Pons (tissue), 1 donor: ENCODE results near the gene E2F1.
A peak's percentile ranks its signal among the peaks of the same experiment; 100 is the strongest.
"Not testable (repeated sequence)": the region's sequence is repeated elsewhere in the genome, so short reads cannot be mapped to it uniquely, and the experiment has no call there.

Experiments used
- DNase-seq: peaks from one replicate; pipeline ENCODE4 v3.0.0-alpha.2; 2016; ENCODE audit warnings: low spot score

Gene E2F1

DNA sequence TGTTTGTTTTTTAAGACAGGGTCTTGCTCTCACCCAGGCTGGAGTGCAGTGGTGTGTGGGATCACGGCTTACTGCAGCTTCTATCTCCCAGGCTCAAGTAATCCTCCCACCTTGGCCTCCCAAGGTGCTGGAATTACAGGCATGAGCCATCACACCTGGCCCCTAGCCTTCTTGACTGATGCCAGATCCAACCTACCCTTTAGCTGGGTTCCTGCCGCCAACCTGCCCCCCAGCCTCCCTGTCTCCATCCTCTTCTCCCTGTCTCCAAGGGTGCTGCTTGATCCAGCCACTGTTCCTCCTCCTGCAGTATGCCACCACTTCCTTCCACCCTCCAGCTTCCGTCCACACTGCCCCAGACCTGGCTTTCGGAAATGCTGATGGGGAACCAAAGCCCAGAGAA lies 27.3 kb downstream of the E2F1 start:
- DNase-seq: no peak

DNA sequence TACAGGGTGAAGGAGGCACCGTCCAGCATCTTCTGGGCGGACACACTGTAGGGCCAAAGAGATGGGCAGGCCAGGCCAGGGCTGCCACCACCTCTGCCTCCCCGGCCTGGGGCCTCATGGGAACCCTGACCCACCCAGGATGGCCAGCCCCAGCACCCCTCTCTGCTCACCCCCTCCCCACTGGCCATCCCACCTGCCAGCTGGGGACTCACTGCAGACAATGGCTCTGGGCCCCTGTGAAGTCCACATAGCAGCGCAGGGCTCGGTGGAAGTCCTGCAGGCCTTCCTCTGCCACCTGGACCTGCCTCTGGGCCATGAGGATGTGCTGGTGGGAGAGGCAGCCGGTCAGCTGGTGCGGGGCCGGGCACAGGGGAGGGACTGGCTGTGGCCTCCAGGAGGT lies 27.7 kb downstream of the E2F1 start:
- no peak for DNase-seq

DNA sequence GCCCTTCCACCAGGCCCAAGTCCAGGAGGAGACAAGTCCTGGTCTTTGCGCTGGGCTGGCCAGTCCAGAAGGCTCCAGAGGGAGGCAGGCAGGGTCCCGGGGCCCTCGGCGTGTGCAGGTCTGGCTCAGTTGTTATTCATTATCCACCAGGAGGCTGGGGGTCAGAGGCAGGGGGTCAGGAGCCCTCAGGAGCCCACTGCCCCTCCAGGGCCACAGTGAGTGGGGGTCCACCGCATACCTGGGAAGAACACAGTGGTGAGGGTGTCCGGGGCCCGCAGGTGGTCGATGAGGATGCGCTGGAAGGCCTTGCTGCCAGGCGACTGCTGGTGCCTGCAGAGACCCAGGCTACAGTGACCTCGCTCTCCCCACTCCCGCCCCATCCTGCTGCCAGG lies 28.5 kb downstream of the E2F1 start:
- DNase-seq: no peak

DNA sequence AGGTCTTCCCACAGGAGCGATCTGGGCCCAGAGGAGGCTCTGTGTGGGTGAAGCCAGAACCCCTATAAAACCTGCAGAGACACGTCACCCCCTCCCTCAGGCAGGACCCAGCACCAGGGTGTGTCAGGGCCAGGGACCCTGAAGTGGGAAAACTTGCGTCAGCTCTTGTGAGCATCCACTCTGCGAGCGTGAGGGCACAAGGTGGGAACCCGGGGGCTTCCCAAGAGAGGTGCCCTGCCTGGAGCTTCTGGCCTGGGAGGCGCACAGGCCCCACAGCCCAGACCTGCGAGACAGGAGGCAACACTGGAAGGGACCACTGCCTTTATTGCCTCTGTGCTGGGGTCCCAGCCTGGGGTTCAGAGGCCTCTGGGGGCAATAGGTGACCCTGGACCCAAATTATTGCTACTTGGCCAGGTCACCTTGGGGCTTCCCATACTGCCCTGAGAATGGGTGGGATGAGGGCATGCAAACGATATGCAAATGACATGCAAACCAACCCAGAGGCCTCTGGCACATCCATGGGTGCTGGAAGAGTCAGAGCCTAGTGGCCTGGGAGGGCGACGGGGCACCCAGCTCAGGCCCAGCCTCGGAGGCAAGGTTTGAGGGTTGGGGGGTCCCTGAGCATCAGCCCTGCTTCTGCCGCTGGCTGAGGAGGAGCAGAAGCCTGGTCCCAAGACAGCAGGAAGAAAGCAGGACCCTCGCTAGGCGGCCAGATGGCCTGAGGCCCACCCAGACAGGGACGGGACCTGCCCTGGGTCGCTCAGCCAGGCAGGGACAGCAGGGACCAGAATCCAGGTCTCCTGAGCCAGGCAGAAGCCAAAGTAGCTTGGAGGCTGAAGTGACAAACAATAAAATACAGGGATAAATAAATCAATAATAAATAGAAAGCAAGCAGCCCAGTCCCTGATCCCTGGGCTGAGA lies 29.1 kb downstream of the E2F1 start:
- DNase-seq: no peak

DNA sequence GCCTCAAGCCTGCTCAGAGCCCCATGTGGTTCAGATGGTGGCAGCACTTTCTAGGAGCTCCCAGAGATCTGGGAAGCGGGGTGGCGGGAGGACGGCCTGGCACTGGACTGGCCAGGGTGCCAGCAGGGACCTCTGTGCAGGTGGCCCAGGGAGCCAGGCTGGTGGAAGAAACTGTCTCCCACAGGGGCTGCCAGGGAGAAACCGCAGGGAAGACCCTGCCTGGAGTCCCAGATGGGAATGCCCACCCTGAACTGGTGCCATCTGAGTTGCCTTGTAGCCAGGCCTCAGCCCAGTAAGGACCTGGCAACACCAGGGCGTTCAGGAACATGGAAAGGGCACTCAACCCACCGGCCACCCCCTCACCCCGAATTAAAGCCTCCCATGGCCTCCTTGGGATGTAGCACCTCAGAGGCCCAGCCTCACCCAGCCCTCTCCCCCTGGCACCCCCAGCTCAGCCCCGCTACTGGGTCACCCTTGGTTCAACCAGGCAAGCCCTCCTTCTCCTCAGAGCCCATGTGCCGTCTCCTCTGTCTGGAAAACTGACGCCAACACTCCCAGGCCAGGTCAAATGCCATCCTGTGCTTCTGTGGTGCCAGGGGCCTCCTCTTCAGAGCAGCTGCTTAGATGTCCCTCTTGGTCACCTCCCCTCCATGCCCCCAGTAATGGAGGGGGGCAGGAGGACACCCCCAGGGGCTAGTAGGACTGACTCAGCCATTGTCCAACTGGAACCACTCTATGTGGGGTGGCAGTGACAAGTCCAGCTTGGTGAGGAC lies 30.0 kb downstream of the E2F1 start:
- DNase-seq: no peak

DNA sequence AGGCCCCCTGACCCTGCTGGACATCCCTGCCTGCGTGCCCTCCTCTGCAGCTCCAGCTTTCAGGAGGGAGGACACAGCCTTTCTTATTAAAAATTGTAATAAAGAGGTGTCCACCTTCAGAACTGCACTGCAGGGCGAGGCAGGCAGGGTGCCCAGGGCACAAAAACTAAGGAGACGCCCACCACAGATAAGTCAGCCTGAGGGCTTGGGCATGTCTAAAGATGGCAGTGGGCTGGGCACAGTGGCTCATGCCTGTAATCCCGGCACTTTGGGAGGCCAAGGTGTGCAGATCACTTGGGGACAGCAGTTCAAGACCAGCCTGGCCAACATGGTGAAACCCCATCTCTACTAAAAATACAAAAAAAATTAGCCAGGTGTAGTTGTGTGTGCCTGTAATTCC lies 31.0 kb downstream of the E2F1 start:
- no peak for DNase-seq

DNA sequence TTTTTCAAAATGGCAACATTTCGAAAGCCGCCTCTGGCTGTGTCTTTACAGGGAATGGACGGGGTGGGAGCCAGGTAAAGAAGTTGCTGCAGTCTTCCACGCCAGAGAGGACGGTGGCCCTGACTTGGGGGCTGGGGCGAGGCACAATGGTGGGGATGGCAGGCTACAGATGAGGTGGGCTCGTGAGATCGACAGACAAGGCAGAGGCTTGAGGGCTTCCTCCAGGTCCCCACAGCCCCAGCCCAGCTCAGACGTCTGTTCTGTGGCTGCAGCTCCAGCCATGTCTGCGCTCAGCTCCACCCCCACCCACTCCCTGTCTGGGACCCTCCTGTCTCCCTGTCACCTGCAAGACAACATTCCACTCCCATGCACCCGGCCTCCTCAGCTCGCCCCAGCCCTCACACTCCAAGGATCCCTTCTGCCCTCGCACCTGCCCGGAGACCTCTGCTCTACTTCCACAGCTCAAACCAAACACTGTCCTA lies 31.5 kb downstream of the E2F1 start:
- DNase-seq: no peak

DNA sequence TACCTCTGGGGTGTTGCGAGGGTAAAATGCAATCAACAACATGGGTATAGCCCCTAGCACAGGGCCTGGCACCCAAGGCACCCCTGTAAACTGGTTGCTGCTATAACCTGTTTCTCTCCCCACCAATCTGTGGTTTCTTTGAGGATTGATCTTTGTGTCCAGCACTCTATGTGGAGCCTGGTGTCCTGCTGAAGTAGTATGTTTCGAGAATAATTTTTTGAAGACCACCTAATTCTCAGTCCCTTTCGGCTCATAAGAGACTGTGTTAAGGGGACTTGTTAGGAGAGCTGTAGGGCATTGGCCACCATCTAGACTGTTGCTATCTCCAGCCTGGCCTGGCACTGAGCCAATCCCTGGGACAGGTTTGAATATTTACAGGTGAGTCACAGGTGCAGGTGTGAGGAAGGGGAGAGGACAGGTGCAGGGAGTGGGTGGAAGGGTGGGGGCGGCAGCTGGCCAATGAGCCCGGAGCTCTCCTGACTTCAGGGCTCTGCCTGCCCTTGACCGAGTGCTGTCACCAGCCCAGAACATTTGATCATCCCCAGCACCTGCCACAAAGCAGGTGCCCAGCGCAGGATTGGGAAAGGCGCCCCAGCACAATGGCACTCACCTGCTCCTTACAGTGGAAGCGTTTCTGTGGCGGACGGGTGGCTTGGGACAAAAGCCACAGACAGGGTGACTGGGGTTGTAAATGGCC lies 32.1 kb downstream of the E2F1 start:
- no peak for DNase-seq

DNA sequence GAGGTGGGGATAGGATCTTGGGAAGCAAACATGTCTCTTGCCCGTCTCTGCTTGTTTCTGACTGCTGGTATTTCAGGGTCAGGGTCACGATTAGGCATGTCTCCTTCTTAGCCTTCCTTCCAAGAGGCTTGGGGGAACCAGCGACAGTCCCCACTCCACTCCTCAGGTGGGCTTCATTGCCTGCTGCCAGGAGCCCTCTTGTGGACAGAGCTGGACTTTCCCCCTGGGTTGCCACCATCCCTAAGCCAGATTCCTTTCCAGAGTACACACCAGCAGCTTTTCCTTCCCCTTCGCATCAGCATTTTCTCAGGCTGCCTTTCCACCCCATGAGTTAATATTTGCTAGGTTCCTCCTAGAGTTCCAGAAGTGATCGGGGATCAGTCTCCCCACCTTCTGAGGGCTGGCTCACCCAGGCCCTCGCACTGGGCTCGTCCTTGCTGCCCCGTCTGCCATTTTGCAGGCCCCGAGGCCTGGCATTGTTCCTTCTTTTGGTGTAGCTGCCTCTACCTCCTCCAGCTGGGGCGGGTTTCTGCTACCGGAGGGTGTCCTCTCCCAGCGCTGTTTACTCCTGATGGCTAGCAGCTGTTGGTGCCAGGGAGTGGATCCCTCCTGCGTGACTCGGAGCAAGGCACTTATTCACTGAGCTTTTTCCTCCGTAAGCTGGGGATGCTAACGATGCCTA lies 32.8 kb downstream of the E2F1 start:
- DNase-seq: peak; percentile 69

DNA sequence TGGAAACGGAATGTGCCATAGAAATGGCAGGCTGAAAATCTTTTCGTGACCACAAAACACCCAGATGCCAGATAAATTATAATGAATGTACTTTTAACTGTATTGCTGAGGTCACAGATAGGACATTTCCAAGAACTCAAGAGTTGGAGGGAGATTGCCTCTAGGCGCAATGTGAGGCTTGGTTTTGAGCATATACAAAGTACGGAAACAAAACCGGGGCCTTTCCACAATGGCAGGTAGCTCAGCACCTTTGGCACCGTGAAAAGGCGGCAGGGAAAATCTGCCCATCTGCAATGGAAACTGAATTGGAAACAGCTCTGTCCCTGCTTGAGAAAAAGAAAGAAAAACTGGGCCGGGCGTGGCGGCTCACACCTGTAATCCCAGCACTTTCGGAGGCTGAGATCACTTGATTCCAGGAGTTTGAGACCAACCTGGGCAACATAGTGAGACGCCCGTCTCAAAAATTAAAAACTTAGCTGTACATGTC lies 34.6 kb downstream of the E2F1 start:
- no peak for DNase-seq

DNA sequence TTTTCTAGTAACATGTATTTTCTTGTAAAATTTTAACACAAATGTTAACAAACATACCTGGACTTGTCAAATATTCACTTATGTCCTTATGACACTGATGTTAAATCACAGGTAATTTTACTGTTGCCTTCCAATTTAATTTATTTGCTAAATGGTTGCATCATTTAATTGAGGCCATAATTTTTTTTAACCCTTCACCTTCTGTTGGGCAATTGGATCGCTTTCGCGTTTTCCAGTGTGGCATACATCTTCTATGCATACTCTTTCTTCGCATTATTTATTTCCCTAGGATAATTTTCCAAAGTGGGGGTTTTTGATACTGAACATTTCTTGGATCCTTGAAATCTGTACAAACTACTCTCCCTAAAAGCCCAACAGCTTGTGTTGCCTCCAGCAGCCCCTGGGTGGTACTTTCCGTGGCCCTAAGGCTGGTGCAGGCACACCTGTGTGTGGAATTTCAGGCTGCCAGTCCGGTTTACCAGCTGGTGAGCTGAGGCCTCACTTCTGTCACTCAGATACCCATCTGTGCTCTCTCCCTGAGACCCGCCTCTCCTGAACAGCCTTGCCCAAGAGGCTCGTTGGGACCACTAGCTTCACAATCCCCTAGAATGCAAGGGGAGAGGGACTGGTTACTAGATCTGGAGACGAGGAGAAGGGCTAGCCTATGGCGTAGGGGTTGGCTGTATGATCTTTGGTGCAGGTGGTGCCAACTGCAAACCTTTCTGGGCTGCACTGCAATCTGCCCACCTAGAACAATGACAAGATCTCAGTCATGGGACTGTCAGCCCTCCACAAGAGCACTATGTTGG lies 35.2 kb downstream of the E2F1 start:
- no peak for DNase-seq

DNA sequence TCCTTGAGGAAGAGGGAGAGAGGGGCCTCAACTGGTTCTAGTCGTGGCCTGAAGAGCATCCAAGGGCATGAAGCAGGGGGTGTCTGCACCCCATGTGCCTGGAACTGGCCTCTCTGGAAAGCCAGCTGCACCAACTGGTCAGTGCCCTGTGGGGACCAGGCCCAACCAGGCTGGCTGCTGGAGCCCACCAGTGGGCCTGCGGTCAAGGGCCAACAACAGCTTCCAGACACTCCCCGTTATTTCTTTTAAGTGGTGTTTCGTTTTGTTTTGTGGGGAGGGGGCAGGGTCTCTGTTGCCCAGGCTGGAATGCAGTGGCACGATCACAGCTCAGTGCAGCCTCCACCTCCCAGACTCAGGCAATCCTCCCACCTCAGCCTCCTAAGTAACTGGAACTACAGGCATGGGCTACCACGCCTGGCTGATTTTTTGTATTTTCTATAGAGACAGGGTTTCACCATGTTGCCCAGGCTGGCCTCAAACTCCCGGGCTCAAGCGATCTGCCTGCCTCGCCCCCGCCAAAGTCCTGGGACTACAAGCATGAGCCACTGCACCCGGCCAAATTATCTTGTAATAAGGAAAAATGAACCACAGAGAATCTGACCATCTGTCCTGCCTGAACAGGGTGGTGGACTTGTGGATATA lies 36.0 kb downstream of the E2F1 start:
- DNase-seq: no peak

DNA sequence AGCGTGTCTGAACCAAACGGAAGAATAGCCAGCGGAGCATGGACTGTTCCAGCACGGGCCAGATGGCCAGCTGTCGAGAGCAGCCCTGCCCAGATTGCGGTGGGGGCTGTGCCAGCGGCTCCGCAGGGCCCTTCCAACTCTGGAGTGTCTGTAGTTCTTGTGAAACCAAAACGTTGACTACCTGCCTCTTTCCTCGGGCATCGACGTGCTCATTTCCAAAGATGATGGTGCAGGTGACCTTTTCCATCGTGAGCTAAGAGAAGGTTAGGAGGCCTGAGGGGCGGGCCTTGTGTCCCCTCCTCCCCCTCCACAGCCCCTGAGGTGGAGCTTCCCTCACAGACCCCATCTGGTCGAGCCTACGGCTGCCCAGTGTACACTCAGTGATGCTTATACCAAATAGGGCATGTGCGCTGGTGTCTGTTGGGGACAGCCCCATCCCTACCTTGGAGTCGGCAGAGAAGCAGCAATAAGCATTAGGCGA lies 36.9 kb downstream of the E2F1 start:
- peak; percentile 55 for DNase-seq

DNA sequence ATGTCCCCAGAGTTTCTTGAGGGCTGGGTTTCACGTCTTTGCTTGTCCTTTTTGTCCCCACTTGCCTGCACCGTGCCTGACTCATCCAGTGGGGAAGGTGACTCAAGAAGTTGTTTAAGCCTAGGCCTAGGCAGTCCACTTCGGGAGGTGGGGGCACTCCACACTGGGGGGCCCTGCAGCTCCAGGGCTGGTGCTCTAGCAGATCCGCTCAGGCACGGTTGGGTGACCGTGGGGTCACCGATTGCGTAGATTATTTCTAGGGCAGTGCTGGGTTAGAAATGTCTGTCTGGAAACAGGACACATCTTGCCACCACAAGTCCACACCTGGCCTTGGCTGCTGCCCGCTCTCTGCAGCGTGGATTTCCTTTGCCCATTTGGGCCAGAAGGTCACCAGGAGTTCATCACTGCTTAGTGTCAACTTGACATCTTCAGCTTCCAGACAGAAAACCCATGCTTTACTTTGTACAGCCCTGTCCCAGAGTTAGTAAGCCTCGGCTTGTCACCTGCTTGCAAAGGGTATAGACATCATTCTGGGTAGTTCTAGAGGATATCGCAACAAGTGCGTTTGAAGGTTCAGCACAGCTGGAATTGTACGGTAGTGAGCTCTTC lies 37.7 kb downstream of the E2F1 start:
- DNase-seq: no peak

DNA sequence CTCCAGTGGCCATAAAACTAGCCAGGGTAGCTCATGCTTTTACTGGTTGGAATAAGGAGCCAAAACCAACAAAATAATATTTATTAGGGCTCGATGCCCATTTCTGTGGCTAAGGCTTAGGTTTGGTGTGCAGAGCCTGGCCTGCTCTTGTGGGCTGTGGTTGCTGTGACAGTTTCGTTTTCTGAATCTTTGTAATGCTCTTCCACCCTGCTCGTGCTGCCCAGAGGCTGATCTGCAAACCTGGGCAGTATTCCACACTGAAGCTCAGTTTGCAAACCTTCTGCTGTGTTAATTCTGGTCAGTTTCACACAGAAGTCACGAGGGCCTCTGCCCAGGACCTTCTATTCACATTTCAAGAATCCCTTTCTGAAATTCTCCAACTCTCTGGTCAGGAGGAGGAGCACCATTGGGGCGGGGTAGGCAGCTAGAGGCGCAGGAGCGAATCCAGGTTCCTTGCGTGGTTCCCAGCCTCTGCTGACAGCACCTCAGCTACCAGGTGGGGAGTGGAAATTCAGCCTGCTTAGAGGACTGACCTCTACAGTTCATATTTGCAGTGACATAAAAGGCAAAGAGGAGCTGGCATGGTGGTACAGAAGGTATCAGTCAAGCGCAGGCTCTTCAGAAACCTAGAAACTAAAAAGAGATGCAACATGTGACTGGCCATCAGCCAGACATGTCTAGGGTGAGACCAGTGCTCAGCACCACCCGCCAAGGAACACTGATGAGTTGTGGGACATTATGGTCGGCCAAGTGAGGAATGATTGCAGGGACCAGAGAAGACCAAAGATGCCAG lies 38.4 kb downstream of the E2F1 start:
- no peak for DNase-seq

DNA sequence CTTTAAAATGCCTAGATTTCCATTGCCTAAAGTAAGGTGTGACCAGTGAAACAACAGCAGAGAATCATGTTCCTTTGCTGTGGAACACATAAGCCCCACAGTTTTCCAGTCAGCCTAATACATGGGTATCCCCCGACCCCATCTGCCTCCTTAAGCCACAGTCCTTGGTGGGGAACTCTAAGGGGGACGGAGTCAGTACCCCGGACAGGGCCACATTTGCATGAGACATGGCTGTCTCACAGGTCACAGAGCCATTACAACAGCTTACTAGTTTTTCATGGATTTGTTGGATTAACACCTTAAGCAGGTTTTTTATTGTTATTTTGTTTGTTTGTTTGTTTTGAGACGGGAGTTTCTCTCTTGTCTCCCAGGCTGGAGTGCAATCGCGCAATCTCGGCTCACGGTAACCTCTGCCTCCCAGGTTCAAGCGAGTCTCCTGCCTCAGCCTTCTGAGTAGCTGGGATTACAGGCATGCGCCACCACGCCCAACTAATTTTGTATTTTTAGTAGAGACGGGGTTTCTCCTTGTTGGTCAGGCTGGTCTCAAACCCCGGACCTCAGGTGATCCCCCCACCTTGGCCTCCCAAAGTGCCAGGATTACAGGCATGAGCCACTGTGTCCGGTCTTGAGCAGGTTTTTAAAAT lies 39.1 kb downstream of the E2F1 start:
- DNase-seq: not testable (repeated sequence)

DNA sequence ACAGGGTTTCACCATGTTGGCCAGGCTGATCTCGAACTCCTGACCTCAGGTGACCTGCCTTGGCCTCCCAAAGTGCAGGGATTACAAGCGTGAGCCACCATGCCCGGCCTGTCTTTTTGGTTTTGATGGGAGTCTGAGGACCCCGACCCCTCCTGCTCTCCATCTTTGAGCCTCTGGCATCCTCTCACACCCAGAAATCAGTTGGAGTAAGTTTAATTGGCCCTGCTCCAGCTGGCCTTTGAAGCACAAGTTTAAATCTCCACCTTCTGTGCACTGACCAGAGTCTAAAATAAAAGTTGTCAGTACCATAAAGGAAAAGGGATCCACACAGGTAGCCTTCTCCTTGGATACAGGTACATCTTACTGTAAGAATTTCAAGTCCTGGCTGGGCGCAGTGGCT lies 40.0 kb downstream of the E2F1 start:
- no peak for DNase-seq

DNA sequence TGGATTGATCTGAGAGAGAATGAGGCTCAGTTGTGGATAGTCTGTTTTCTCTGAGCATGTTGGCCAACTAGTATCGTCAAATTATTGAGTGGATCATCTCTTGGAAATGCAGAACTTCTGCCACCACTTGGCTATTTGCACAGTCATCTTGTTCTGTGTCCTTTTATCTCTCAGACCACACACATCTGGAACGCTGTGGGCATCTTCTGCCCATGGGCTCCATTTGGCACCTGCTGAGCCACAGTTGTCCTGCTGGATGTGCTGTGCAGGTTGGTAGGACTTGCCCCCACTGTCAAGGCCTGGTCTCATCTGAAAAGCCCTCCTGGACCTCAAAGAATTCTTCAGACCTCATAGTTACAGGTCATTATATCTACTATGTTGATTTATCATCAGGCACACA lies 40.8 kb downstream of the E2F1 start:
- DNase-seq: no peak

DNA sequence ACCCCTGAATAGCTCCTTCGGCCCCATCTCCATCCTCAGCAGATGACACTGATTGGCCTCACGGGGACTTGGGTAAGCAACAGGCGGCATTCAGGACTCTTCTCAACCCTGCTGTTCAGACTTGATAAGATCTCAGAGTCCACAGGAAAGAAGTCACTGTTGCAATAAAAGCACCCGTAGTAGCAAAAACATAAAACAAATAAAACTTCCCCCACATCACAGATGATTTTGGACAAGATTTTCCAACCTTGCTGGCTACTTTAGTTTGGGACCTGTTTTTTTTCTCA lies 41.2 kb downstream of the E2F1 start:
- DNase-seq: no peak
